Activated CD4-positive, alpha-beta T cell treated with anti-CD3 and anti-CD28 coated beads, Interleukin-2, Interleukin-4, amounts not matched to agents 100 ng/mL and 50 ng/mL, durations not matched to agents 16 hours and 8 hours (primary cell): ENCODE results near the gene PAX2.

Experiments used
- DNase-seq: peaks from one replicate; pipeline ENCODE4 v3.0.0-alpha.2; 2020; ENCODE audit warnings: low spot score

The PAX2 gene

DNA sequence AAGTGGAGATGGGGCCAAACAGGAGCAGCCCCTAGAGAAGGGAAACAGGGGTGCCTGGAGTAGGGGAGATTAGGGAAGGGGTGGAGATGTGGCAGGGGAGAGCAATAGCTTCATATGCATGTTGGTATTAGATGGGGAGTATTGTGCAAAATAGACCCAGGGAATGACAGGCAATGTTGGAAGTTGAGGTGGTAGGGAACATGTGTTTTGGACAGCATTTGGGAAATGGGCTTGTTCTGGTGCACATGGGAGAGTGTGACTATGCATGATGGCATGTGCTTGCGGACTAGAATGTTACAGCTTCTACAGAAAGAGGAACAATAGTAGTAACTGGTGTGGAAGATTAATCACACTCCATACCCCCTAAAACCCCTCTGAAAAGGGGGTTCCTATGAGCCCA, 10.4 kb downstream of the PAX2 start:
- no peak for DNase-seq

- no peak for DNase-seq
Observed at GRCh38 chr10:100759331-100759730, 13.9 kb downstream of the PAX2 start.

DNA sequence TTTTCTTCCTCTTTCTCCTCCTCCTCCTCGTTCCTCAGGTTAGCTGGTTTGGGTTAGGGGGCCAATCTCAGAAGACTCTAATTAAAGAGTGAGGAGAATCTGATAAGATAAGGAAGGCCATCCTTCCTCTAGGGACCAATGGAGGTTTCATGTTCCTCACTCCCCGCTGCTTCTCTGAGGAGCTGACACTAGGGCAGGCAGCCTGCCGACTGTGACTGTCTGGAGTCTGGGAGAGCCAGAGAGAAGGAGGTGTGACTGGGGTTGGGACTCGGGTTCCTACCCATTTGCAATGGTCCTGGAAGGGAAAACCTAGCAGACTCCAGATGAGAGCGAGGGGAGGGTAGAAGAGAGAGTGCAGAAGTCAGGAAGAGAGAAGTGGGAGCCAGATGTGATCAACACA, 15.3 kb downstream of the PAX2 start:
- no peak for DNase-seq

DNA sequence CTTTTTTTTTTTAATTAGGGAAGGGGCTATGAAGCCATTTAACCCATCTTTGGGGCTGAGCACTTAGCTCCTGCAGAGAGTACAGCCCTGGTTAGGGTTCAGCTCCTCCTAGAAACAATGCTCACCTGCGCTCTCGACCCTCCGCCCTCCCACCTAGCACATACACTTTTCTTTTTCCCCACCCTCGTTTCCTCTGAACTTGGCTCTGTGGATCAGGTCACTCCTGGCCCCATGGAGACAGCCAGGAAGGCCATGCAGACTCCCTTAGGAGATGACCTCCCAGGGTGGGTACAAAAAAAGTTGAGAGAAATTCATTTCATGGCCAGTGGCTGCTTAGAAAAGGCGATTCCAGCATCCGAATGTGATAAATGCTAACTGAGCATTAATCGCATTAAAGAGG, 15.8 kb downstream of the PAX2 start:
- DNase-seq: no peak

- no peak for DNase-seq
Observed at GRCh38 chr10:100763043-100763747, 17.8 kb downstream of the PAX2 start.

GRCh38 chr10:100766693-100767421, 21.5 kb downstream of the PAX2 start:
- DNase-seq: no peak

GRCh38 chr10:100767422-100767775, 22.0 kb downstream of the PAX2 start:
- no peak for DNase-seq

- DNase-seq: no peak
Observed at GRCh38 chr10:100769481-100769880, 24.1 kb downstream of the PAX2 start.

- no peak for DNase-seq
Observed at GRCh38 chr10:100773646-100774045, 28.3 kb downstream of the PAX2 start.

DNA sequence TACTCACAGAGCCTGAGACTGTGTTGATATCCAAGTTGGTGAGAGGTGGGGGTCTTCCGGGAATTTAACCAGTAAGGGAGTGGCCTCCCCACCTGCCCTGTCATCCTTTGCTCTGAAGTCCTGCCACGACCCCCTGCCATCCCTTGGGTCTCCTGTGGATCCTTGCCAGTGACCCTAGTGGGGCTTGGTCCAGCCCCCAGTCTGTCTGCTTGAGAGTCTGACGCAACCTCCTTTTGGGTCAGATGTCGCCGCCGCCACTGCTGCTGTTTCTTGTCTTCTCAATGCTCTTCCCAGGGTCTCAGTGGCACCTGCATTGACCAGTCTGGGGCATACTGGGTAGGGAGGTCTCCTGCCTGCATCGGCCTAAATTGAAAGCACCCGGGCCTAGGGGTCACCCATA, 28.8 kb downstream of the PAX2 start:
- DNase-seq: no peak

DNA sequence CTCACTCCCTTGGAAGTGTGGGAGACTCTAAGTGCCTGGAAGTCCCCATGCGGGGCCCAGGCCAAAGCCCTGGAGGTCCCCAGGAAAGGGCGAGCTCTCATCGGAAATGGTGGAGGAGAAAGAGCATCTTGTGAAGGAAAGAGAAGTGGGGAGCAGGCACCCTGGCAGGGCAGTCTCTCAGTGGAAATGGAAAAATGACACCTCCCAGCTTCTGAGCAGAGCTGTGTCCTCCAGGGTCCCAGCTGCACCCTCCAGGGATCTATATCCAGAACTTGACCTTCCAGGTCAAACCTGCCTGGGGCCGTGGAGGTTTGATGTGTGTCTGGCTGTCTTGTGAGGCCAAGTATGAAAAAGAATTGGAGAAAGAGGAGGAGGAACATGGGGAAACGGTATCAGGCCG, 29.5 kb downstream of the PAX2 start:
- DNase-seq: no peak

GRCh38 chr10:100775386-100775785, 30.0 kb downstream of the PAX2 start:
- DNase-seq: no peak

DNA sequence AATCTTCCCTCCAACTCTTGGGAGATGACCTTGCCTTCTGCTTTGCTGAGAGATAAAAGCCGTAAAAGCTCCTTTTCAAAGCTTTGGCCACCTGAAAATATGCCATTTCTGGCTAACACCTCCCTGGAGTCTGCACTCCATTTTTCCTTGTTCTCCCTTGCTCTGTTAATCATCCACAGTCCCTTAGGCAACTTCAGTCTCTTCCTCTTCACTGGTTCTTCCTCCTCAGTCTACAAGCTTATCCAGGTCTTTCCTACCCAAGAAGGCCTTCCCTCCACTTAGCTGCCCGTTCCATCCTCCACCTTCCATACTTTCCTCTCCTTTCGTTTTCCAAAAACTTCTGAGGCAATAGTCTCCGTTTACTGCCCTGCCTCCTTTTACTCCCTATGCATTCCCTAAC, 30.5 kb downstream of the PAX2 start:
- DNase-seq: no peak

- no peak for DNase-seq
Observed at GRCh38 chr10:100776671-100777070, 31.3 kb downstream of the PAX2 start.

DNA sequence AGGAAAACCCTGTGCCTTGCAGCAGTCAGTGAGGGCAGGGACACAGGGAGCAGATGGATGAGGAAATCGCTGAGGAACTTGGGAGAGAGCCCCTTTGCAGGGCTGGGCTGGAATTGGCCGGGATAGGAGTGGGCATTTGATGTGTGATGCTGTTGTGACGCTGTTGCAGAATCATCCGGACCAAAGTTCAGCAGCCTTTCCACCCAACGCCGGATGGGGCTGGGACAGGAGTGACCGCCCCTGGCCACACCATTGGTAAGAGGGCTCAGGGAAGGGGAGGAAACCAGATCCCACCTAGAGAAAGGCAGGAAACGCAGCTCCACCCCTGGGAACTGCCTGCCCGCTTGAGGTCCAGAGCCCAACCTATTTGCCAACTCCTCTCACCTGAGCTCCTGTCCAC, 33.9 kb downstream of the PAX2 start:
- DNase-seq: no peak

DNA sequence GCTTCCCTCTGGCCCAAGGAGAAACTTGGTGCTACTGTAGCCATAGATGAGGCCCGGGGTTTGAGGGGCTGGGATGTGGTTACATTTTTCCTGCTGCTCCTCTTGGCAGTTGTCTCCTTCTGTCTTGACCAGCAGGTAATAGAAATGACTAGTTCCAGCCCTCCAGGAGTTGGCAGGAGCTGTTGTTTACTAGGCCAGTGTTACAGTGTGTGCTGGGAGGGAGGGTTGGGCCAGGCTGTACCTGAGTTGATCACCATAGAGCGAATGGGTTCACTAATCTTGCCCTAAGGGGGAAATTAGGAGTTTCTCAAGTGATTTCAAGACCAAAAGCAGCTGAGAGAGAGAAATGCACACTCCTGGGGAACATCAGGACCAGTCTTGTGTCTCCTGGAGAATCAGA, 34.9 kb downstream of the PAX2 start:
- no peak for DNase-seq

DNA sequence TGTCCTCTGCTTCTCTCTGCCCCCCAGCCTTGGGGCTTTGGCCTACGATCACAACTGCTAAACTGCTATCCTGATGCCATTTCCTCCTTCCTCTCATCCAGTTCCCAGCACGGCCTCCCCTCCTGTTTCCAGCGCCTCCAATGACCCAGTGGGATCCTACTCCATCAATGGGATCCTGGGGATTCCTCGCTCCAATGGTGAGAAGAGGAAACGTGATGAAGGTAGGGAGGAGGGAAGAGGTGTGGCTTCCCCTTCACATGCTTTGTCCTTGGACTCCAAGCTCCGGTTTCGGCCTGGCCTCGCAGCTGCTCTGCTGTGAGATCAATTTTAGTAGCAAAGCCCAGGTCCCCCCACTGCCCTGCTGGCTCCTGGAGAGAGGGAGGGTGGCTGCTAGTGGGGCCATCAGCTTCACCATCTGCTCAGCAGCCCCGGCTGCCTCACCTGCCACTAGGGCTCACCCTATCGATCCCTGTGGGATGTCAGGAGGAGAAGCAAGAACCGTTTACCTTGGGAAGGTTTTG, 35.8 kb downstream of the PAX2 start:
- DNase-seq: no peak

- no peak for DNase-seq
Observed at GRCh38 chr10:100782461-100783244, 37.3 kb downstream of the PAX2 start.

DNA sequence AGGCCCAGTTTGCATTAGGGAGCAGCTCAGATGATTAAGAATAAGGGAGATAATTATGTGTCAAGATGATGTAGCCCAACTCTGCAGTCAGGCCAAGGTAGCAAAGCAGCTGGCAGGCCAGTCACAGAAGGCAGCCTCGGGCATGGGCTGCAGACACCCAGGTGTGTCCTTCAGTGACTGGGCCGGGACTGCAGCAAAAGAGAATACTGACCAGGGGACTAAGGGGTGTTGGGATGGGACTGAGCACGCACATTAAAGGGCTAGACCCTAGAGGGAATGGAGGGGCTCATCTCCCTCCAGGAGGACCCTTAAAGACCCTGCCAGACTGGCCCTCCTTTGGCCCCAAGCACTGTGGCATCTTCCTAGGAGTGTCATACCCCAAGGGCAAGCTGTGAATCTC, 38.7 kb downstream of the PAX2 start:
- DNase-seq: no peak

DNA sequence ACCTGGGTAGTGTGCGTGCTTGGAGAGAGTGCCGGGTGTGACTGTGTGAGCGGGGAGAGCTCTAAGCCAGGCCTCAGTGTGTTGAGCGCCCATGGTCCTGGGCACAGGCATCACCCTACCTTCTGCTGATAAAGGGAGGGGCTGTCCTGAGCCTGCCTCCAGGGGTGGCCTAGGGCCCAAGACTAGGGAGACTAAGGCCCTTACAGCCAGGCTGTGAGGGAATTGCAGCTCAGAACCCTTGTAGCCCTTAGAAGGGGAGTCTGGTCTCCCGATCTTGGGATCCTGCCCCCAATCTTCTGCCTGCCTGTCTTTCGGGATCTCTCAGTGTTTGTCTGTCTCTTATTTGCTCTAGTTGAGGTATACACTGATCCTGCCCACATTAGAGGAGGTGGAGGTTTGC, 41.2 kb downstream of the PAX2 start:
- DNase-seq: no peak

GRCh38 chr10:100788002-100788903, 42.9 kb downstream of the PAX2 start:
- no peak for DNase-seq

DNA sequence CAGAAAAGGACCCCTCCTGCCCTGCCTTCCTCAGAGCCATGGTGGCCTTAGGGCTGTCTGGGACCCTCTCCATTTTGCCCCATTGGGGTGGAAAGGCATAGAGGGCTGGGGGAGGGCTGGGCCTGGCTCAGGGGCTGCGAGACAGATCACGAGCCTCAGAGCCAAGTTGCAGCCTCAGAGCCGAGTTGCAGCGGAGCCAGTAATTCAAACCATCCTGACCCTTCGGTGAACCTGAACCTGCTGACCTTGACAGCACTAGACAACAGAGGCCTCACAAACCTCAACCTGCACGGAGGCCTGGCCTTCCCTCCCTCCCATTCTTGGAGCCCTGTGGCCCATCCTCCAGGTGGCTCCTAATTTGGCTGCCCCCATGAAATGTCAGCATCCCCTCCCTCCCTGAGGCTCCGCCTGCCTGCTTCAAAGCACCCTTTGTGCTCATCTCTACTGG, 45.4 kb downstream of the PAX2 start:
- no peak for DNase-seq
